Right renal pelvis (tissue), 4 donors: ENCODE data around the gene GCC1. TPM values are rescaled to one million over a fixed set of nuclear protein-coding genes. Genes with fewer than 3 reads are reported as not detected.
A peak's percentile ranks its signal among the peaks of the same experiment; 100 is the strongest.

Experiments used
- DNase-seq, 4 donors: peaks; one replicate each; pipeline ENCODE4 v3.0.0-alpha.2; 2013; ENCODE audit warnings: low read depth in 4 of 4, low spot score in 3 of 4, missing footprints in 1 of 4
- polyA plus RNA-seq, 4 donors: library from polyadenylated mRNA; unstranded; fragments of 120-200 nt; gene quantifications; one replicate each; pipeline ENCODE4 v1.2.1, GENCODE V29; 2013; ENCODE audit not compliant: insufficient read length in 4 of 4

GCC1 gene, protein sequence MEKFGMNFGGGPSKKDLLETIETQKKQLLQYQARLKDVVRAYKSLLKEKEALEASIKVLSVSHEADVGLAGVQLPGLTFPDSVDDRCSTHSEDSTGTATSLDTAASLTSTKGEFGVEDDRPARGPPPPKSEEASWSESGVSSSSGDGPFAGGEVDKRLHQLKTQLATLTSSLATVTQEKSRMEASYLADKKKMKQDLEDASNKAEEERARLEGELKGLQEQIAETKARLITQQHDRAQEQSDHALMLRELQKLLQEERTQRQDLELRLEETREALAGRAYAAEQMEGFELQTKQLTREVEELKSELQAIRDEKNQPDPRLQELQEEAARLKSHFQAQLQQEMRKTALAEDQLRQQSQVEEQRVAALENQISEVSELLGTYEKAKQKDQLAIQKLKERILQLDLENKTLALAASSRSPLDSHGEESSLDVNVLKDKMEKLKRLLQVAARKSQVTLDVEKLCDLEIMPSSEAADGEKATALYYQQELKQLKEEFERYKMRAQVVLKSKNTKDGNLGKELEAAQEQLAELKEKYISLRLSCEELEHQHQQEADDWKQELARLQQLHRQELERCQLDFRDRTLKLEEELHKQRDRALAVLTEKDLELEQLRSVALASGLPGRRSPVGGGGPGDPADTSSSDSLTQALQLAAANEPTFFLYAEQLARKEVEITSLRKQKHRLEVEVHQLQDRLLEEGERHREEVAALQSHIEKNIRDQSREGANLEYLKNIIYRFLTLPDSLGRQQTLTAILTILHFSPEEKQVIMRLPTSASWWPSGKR
- polyA plus RNA-seq, result 10 to 100 TPM; 14.9 to 15.7 (median 15.2) TPM

DNA sequence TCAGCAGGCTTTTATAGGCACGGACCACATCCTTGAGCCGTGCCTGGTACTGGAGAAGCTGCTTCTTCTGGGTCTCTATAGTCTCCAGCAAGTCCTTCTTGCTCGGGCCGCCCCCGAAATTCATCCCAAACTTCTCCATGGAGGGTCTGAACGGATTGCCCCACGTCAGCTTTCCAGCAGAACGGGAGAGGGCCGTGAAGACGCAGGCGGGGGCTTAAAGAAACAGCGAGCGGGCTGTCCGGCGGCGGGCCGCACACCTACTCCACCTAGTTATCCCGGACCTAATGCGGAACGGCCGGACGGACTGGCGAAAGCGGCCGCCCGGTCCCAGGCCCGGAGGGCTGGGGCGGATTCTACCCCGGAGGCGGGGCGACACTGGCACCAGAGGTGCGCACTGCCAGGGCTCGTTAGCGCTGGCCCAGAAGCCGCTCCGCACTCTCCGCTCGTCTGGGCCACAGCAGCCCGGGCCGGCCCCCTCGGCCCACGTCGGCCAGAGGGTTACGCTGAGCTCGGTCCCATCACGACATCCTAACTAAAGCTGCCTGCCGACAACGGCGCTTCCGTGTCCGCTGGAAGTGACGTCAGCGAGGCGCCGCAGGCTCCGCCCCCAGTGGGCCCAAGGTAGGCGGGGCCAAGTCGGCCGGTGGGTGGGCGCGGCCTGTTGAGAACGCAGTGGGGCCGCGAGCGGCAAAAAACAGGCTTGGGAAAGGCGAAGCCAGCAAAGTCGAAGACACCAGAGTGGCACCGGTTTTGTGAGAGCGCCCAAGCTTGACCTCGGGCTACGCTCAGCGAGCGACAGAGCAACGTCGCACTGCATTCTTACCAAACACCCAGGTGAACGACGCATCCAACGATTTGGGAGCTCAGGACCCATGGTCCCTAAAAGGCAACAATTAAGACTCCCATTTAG is at the start of gene GCC1:
TSS of gene GCC1 (minus strand) at position 553 of the 910 bp plus-strand sequence. CDS start at position 139, 414 bp downstream.
- peak; percentile 80 to 91 (median 82) for DNase-seq

DNA sequence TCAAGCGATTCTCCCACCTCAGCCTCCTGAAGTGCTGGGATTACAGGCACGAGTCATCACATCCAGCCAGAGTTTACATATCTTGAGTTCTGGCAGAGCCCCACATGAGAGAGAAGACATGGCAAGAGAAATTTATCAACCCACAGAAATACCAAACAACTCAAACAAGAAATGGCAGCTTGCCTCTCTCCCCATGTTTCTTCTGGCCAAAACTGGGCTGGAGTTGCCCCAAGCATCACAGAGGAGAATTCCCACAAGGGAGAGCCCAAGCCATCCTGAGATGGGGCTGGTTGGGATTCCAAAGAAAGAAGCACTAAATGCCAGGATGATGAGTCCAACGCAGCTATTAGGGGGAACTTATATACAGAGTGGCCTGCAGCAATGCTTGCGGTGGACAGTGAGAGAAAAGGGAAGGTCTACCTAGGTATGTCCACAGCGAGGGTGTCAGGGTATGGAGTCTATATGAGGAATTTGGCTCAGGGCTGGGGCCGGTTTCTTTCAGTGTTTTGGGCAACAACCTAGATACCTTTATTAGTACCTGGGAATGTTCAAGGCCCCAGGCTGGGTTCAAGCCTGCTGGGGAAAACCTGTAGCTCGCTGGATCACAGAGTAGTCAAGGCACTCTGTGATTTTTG is 47.0 kb upstream of the GCC1 start:
- no peak for DNase-seq

DNA sequence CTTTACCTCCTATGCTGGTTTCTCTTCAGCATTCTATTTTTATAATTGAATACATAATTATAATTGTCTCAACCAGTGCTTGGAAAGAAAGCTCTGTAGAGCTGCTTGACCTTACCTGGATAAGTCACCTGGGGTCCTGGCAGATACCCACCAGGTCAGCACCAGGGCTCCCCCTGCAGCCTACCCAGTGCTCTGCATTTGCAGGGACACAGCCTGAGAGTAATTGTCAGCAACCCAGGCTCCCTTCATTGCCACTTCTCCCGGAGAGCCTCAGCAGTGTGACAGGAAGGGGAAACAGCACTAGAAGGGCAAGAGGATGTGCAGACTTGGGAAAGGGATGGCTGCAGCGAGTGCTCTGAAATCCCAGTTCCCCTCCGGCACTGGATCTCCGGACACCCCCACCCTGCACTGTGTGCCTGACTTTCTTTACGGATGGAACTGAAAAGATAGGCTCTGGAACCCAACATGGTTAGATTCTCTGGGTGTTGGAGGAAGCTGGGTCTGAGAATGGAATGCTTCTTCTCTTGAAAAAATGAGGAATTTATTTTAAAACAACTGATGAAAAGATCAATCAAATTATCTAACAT is 44.0 kb upstream of the GCC1 start:
- no peak for DNase-seq

DNA sequence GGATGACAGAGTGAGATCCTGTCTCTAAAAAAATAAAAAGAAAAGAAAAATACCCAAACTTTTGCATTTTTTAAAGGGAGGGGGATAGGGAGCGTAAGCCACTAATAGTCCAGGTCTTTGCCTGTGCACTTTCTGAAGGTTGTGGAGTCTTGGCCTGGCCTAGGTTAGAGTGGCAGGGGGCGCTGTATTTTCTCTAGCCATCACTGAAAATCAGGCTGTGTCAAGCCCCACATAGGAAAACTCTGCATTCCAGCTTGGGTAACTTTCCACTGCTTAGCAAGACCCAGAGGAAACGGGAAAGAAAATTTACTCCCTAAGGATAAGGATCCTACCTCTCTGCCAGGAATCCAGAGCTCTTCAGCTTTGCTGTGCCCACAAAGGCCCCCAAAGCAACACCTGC is 43.0 kb upstream of the GCC1 start:
- DNase-seq, result no peak

DNA sequence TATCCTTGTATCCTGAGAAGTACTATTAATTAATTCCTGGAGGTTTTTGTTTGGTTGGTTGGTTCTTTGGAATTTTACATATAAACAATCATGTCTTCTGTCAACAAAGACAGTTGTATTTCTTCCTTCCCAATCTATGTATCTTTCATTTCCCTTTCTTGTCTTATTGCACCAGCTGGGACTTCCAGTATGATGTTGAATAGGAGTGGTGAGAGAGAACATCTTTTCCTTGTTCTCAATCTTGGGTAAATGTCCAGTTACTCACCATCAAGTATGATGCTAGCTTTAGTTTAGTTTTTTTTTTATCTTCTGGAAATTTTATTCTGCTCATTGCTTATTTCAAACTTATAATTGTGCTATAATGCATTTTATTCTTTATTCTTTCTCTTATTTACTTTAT is 39.9 kb upstream of the GCC1 start:
- DNase-seq, result no peak

DNA sequence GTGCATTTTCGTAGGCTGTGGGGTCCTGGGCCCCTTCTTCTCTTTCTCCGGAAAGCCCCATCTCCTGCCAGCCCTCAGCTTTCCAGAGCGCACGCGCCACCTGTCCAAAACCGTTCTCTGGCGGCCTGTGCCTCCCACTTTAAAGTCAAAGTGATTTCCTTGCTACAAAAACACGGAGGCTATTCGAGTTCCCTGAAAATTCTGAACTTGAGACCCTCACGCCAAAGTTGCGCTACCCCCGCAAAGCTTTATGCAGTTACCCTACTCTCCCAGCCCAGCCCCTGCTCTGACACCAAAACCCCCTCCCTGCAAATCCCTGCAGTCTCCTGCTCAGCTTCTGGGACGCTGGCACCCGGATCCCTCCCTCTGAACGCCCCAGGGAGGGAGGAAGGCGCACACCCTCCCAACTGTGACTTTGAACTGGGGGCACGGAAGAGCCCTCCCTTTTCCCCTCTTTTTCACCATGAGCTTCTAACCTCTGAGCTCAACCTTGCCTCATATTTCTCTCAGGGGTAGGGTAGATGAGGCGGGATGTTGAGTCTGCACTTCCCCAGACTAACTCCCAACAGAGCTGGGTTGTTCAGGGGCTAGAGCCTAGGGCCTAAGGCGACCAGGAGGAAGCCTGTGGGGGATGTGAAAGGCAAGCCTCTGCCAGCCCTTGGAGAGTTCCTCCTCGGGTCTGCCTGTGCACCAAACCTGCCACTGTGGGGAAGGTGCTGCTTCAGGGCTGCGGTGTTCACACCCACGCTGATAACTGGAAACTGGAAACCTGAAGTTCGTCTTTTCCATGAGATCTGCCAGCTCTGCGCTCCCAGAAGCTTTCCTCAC is 35.2 kb upstream of the GCC1 start:
- DNase-seq, result no peak

DNA sequence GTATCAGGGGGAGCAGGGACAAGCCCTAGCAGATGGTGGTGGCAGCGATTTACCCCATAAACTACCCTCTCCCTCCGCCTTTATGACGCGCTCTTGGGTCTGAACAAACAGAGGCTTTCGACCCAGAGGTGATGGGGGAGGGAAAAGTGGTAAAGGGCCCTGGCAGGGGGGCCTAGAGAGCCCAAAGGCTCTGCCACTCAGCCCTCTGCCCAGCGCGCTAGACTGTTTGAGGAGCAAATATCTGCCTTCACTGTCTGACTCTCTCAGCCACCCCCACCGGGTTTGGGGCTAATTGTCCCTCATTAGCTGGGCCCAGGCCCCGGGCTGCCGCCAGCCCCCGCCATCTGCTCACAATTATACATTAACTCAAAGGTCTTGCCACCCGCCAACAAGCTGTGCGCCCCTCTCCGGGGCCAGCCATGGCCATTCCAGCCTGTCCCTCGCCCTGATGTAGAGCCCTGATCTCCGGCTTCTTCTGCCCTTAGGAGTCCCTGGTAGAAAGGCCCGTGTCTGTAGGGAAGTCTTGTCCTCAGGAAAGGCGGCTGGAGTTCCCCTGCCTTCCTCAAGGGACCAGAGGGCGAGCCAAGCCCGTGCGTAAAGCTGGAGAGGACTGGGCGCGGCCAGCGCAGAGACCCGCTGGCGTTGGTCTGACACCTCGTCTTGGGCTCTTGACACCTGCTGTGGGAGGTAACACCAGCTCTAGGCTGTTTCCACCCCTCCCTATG is 34.4 kb upstream of the GCC1 start:
- DNase-seq, result no peak

DNA sequence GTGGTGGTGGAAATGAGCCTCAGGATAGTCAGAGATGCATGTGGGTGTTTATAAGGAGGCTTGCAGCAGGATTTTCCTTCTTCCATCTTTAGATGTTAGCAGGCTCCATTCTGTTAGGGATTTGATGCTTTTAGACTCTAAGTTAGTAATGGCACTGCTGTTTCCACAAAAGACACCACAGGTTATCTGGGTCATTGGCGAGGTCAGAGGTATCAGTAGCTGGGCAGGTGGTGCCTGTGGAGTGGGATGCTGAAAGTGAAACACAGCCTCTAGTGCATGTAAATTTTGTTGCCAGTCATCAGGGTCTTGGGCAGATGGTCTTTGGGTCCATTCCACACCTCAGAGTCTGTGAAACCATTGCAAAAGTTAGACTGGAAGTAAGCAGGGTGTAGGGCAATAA is 33.4 kb upstream of the GCC1 start:
- DNase-seq, result no peak

DNA sequence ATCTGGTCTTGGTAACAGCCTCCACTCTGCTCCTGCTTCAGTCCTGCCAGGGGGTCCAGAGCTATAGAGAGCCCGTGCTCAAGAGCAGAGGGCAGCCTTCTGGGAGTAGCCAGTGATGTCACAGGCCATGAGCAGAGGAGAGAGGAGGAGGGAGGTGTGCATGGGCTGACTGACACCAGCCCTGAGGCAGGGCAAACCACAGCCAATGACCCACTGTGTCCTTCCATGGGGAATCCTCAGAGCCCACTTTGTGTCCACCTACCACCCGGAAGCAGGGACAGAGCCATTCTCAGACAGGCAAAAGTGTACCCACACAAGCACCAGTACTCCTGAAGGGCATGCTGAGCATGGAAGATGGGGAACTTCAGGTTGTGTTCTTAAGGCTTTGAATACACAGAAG is 32.6 kb upstream of the GCC1 start, which contains the start of gene PAX4:
TSS of gene PAX4 (minus strand) at position 101 of the 400 bp plus-strand sequence. CDS start 2,214 bp downstream, outside the sequence.
- DNase-seq, result no peak

DNA sequence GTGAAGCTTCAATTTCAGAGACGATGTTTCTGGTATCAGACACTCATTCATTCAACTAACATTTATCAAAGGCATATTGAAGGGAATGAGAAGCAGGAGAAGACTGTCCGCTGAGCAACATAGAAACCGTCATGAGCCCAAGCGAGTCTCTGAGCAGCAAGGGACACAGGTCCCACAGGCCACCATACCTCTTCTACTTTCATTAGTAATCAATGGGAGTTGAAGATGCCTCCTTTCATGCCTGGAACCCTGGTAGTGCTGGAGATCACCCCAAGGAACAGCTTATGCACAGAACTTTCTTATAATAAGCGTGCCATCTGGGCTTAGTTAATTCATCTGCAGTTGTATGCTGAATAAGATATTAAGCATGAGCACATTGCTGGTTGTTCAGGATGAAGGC is 31.3 kb upstream of the GCC1 start:
- no peak for DNase-seq

DNA sequence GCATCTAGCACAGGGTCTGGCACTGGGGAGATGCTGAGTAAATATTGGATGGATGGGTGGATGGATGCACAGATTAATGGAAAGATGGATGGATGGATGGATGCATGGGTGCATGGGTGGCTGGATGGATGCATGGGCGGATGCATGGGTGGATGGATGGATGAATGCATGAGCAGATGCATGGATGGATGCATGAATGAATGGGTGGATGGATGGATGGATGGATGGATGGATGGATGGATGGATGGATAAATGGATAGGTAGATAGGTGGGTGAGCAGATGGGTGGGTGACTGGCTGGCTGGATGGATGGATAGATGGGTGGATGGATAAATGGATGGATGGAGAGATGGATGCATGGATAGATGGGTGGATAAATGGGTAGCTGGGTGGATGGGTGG is 26.9 kb upstream of the GCC1 start:
- DNase-seq, result no peak

DNA sequence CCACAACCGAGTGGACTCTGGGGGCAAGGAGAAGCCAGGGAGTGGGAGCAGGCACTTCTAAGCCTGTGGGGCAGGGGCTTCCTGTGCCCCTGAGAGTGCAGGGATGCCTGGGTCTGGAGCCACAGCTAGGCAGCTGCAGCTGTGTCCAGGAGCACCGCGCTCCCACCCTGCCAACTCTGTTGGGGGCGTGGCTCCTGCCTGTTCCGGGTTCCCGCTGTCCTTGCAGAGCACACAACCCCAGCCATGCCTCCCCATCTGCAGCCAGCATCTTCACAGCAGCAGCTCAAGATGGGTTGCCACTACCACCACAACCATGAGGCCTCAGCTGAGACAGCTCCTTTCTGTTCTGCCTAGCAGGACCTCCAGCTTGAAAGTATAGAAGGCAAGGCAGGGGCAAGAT is 23.9 kb upstream of the GCC1 start:
- DNase-seq, result no peak

DNA sequence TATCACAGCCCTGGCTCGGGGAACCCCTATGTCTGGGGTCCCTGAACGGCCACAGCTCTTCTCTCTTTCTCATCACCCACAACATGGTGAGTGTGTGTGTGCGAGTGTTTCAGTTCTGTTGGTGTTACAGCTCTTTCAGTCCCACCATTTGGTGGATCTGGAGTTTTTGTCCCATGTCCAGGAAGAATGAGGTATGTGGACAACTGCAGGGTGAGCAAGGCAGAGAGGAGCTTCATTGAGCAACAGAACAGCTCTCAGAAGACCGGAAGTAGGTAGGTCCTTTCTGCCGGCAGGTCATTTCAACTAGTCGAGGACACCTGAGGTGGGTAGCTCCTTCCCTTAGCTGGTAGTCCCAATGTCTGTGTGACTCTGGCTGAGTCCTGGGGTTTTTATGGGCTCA is 23.1 kb upstream of the GCC1 start:
- no peak for DNase-seq

DNA sequence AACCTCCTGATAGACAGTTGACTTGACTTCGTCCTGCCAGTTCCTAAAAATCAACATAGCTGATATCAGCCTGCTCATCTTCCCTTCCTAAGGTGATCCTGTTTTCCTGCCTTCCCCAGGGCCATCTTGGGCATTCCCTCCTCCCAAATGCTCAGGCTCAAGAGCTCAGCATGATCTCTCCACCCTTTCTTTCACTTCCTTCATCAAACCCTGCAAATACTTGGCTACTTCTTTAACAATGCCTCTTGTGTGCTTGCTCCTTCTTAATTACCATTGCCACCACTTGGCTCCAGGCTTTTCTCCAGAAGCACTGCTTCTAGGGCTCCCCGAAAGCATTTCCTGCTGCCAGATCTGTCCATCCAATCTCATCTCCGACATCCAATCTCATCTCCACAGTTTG is 15.5 kb upstream of the GCC1 start:
- DNase-seq, result no peak

DNA sequence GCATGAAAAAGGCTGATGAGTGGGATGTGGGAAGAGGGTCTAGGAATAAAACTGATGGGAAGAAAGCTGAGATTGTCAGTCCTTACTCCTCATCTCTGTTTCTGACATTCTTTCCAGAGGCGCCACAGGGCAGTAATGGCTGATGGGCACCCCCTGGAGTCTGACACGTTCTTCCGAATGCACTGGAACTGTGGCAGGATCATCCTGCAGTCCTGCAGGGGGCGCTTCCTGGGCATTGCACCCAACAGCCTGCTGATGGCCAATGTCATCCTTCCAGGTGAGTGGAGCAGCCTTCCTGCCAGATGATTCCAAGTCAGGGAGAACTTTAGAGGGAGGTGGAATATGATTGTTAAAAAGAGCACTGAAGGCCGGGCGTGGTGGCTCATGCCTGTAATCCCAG is 12.9 kb upstream of the GCC1 start:
- DNase-seq, result no peak

DNA sequence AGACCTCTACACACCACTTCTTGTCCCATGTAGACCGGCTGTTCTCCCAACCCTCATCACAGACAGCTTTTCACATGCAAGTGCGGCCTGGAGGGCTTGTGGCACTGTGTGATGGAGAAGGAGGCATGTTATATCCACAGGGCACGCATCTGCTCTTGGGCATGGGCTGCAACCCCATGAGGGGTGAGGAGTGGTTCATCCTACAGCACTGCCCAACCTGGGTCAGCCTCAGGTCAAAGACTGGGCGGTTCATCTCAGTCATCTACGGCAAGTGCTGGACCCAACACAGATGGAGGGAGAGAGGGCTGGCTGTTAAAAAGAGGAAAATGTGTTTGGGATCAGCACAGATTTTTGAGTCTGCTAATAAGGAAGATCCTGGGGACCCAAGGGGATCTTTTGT is 10.3 kb upstream of the GCC1 start:
- DNase-seq, result no peak

DNA sequence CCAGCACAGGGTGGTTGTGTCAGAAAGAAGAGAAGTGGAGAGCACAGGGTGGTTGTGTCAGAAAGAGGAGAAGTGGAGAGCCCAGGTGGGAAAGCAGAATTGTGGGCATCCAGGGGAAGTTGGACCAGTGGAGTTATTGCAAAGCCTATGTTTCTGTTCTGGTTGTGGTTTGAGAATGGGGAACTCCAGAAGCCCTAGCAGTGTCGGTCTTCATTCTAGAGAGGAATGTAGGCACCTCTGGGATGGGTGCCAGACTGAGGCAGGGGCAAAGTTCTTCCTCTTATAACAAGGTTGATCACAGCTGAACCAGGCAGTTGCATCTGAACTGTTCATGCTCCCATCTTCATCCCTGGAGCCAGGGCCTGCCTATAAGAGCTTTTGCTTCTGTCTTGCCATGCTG is 9.1 kb upstream of the GCC1 start:
- no peak for DNase-seq

DNA sequence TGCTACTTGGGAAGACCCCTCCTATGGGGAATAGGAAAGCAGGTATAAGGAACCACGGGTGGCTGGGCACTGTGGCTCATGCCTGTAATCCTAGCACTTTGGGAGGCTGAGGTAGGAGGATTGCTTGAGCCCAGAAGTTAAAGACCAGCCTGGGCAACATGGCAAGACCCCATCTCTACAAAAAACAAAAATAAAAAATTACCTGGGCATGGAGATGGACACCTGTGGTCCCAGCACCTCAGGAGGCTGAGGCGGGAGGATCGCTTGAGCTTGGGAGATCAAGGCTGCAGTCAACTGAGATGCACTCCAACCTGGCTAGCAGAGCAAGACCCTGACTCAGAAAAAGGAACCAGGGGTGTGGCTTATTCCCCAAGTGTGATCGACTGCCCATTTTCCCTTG is 7.2 kb upstream of the GCC1 start:
- DNase-seq, result no peak
